ENCODE results near the gene ZNF593OS. TPM values are rescaled to one million over a fixed set of nuclear protein-coding genes. Genes with fewer than 3 reads are reported as not detected.

ZNF593OS gene
- total RNA-seq, 1 experiment from 2014 or later = not detected

DNA sequence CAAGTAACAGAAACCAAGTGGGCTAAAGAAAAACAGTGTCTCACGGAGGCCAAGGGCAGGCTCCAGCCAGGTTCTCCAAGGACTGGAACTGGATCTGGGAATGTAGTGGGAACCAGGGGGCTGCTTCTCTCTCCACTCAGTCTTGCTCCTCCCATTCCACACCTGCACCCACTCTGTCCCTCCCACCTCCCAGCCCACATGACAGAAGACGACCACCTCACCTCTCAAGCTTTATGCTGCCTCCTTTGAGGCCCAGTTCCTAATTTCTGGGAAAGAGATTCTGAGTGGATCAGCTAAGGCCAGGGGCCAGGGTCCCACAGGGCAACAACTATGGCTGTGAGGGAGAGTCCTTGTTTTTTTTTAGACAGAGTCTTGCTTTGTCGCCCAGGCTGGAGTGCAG is 43.6 kb upstream of the ZNF593OS start:
- Histone ChIP-seq H3K9ac (ENCODE audit: low read length) (no peak overlapping the region), H3K27ac (ENCODE audit: low read depth, low read length) (no peak overlapping the region), H3K4me1 (ENCODE audit: control insufficient read depth in 1 of 2, insufficient read depth in 2 of 2, low read length in 2 of 2) (peaks cover under 1 to 3% of the 10 kb centered on the region in 2 experiments; a peak in 2 of 4 replicates), H3K79me2 (ENCODE audit: insufficient read depth, low read length) (no peaks in the 10 kb centered on the region), H3K9me3 (ENCODE audit: control insufficient read depth in 1 of 2, insufficient read depth in 1 of 2, low read depth in 1 of 2, low read length in 2 of 2) (no peaks in the 10 kb centered on the region), H3K4me3 (replicated peaks in 1 of 2; ENCODE audit: low read depth in 1 of 2, low read length in 2 of 2) (no peak overlapping the region), H3K36me3 (ENCODE audit: control insufficient read depth in 1 of 2, insufficient read depth in 2 of 2, low read length in 2 of 2) (no peaks in the 10 kb centered on the region), H3K9me2 (ENCODE audit: insufficient read depth) (no peaks in the 10 kb centered on the region), H3K4me2 (ENCODE audit: low read length) (no peak overlapping the region), H3K27me3 (ENCODE audit: insufficient read depth, low read length) (no peaks in the 10 kb centered on the region), H4K20me1 (ENCODE audit: insufficient read depth) (no peaks in the 10 kb centered on the region), H2AFZ (ENCODE audit: low read depth, low read length, poor library complexity, severe bottlenecking) (no peak overlapping the region)
- no TSS peak for BruUV-seq (replicated peaks)
- POLR2A ChIA-PET = no interaction called here
- CTCF ChIA-PET = interaction anchor here (1.1 kb wide), 1 partner anchor 19 kb away, joined by 3 read pairs; the partner anchor contains the start of gene CEP85
- RAD21 ChIA-PET (ENCODE audit: low non-redundant PET in 1 of 2, low total read pairs in 2 of 2, uncharacterized antibody in 2 of 2, unreplicated experiment in 2 of 2) = no interaction called here
- no peak for DNase-seq (ENCODE audit: low read depth, low spot score)
- TF ChIP-seq JUND (IDR thresholded peaks at IDR 0.05) (no peak), SP1 (IDR thresholded peaks at IDR 0.05; ENCODE audit: low read depth) (no peak), ELF1 (IDR thresholded peaks at IDR 0.05; ENCODE audit: borderline replicate concordance, low read depth) (no peak), POLR2AphosphoS5 (IDR thresholded peaks at IDR 0.05; ENCODE audit: low read depth, low read length) (no peak), FOSL1 (IDR thresholded peaks at IDR 0.05; ENCODE audit: low read depth) (no peak), RAD21 (IDR thresholded peaks at IDR 0.05; ENCODE audit: low read depth) (no peak), SRF (IDR thresholded peaks at IDR 0.05; ENCODE audit: low read depth) (no peak), EZH2phosphoT487 (IDR thresholded peaks at IDR 0.05; ENCODE audit: borderline replicate concordance) (no peak), POLR2A (IDR thresholded peaks at IDR 0.05; ENCODE audit: borderline replicate concordance, extremely low read depth, insufficient read depth, insufficient read length) (no peak), YY1 (IDR thresholded peaks at IDR 0.05; ENCODE audit: extremely low read depth, insufficient replicate concordance, low read depth, low read length) (no peak), CEBPB (IDR thresholded peaks at IDR 0.05; ENCODE audit: low read depth) (no peak), REST (IDR thresholded peaks at IDR 0.05; ENCODE audit: low read depth) (no peak), EZH2 (IDR thresholded peaks at IDR 0.05) (no peak), ZNF274 (IDR thresholded peaks at IDR 0.05; ENCODE audit: low read depth, low read length) (no peak), EGR1 (IDR thresholded peaks at IDR 0.05; ENCODE audit: low read depth) (no peak), CBX3 (IDR thresholded peaks at IDR 0.05; ENCODE audit: low read depth) (no peak)
- TF ChIP-seq, protein P1, sequence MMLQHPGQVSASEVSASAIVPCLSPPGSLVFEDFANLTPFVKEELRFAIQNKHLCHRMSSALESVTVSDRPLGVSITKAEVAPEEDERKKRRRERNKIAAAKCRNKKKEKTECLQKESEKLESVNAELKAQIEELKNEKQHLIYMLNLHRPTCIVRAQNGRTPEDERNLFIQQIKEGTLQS (IDR thresholded peaks at IDR 0.05) = no peak
- TF ChIP-seq, protein P2, sequence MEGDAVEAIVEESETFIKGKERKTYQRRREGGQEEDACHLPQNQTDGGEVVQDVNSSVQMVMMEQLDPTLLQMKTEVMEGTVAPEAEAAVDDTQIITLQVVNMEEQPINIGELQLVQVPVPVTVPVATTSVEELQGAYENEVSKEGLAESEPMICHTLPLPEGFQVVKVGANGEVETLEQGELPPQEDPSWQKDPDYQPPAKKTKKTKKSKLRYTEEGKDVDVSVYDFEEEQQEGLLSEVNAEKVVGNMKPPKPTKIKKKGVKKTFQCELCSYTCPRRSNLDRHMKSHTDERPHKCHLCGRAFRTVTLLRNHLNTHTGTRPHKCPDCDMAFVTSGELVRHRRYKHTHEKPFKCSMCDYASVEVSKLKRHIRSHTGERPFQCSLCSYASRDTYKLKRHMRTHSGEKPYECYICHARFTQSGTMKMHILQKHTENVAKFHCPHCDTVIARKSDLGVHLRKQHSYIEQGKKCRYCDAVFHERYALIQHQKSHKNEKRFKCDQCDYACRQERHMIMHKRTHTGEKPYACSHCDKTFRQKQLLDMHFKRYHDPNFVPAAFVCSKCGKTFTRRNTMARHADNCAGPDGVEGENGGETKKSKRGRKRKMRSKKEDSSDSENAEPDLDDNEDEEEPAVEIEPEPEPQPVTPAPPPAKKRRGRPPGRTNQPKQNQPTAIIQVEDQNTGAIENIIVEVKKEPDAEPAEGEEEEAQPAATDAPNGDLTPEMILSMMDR (IDR thresholded peaks at IDR 0.05 in 2 of 3, conservative IDR thresholded peaks at IDR 0.05 in 1 of 3; ENCODE audit: borderline replicate concordance in 1 of 3, insufficient read depth in 1 of 3, low read depth in 2 of 3, low read length in 2 of 3) = no peak
- no peak for ATAC-seq
- intact Hi-C loops (cut with micrococcal nuclease) = no loop called here
